ENCODE measurements around the gene SIK3.
"Not testable (repeated sequence)": the region's sequence is repeated elsewhere in the genome, so short reads cannot be mapped to it uniquely, and the experiment has no call there.

The SIK3 gene

GRCh38 chr11:117143871-117144476 is 45.7 kb upstream of the SIK3 start, which contains the start of gene PAFAH1B2:
TSS of gene PAFAH1B2 (plus strand) at chr11:117144287. CDS start at chr11:117152448, 8,161 bp downstream.
- Histone ChIP-seq H3K9ac (peak within 1 kb of the TSS; percentile 66; the same call in 1 of the 2 replicates), H3K4me3 (IDR thresholded peaks at IDR 0.05; ENCODE audit: insufficient read depth, low read depth, low read length) (no peak within 1 kb of the TSS), H3K79me2 (ENCODE audit: insufficient read depth, low read depth) (peaks cover 43% of the 10 kb centered on the region), H3K4me2 (peak within 1 kb of the TSS; percentile 80), H4K20me1 (ENCODE audit: insufficient read depth) (no peaks in the 10 kb centered on the region; the same call in 1 of the 2 replicates), H3K36me3 (ENCODE audit: insufficient read depth) (no peaks in the 10 kb centered on the region), H2AFZ (ENCODE audit: low read depth) (peak within 1 kb of the TSS; percentile 99), H3K27me3 (ENCODE audit: insufficient read depth, low read depth) (no peaks in the 10 kb centered on the region), H3K4me1 (ENCODE audit: low read depth, poor library complexity, severe bottlenecking) (peaks cover 23% of the 10 kb centered on the region), H3K27ac (peak within 1 kb of the TSS; percentile 45; the same call in 1 of the 2 replicates)
- no peak for TF ChIP-seq CTCF (conservative IDR thresholded peaks at IDR 0.05; ENCODE audit: low read depth, low read length)

GRCh38 chr11:117143390-117143789 is 45.2 kb upstream of the SIK3 start:
- H3K36me3 ChIP-seq (ENCODE audit: insufficient read depth): no peaks in the 10 kb centered on the region
- peak overlapping the region; percentile 66; the same call in 1 of the 2 replicates for H3K9ac ChIP-seq
- peaks cover 38% of the 10 kb centered on the region for H3K79me2 ChIP-seq (ENCODE audit: insufficient read depth, low read depth)
- peak overlapping the region; percentile 99 for H2AFZ ChIP-seq (ENCODE audit: low read depth)
- peaks cover 21% of the 10 kb centered on the region for H3K4me1 ChIP-seq (ENCODE audit: low read depth, poor library complexity, severe bottlenecking)
- H3K4me2 ChIP-seq: peak overlapping the region; percentile 78
- H4K20me1 ChIP-seq (ENCODE audit: insufficient read depth): no peaks in the 10 kb centered on the region; the same call in 1 of the 2 replicates
- no peak overlapping the region for H3K27ac ChIP-seq
- TF ChIP-seq CTCF (conservative IDR thresholded peaks at IDR 0.05; ENCODE audit: low read depth, low read length): no peak
- no peaks in the 10 kb centered on the region for H3K27me3 ChIP-seq (ENCODE audit: insufficient read depth, low read depth)
- no peak overlapping the region for H3K4me3 ChIP-seq (IDR thresholded peaks at IDR 0.05; ENCODE audit: insufficient read depth, low read depth, low read length)

GRCh38 chr11:117137223-117138086 is 39.2 kb upstream of the SIK3 start:
- not testable (repeated sequence) for H2AFZ ChIP-seq (ENCODE audit: low read depth); H3K4me2 ChIP-seq; H4K20me1 ChIP-seq (ENCODE audit: insufficient read depth); H3K27me3 ChIP-seq (ENCODE audit: insufficient read depth, low read depth); H3K9ac ChIP-seq; H3K36me3 ChIP-seq (ENCODE audit: insufficient read depth); H3K4me1 ChIP-seq (ENCODE audit: low read depth, poor library complexity, severe bottlenecking); H3K79me2 ChIP-seq (ENCODE audit: insufficient read depth, low read depth); H3K4me3 ChIP-seq (IDR thresholded peaks at IDR 0.05; ENCODE audit: insufficient read depth, low read depth, low read length); H3K27ac ChIP-seq

- not testable (repeated sequence) for H3K4me1 ChIP-seq (ENCODE audit: low read depth, poor library complexity, severe bottlenecking); H3K79me2 ChIP-seq (ENCODE audit: insufficient read depth, low read depth); H3K9ac ChIP-seq; H3K36me3 ChIP-seq (ENCODE audit: insufficient read depth); H3K4me3 ChIP-seq (IDR thresholded peaks at IDR 0.05; ENCODE audit: insufficient read depth, low read depth, low read length); H4K20me1 ChIP-seq (ENCODE audit: insufficient read depth); H3K27me3 ChIP-seq (ENCODE audit: insufficient read depth, low read depth); H2AFZ ChIP-seq (ENCODE audit: low read depth); H3K4me2 ChIP-seq; H3K27ac ChIP-seq
These were observed 36.8 kb upstream of the SIK3 start for GRCh38 chr11:117134979-117135378.

GRCh38 chr11:117134431-117134830 is 36.2 kb upstream of the SIK3 start:
- Histone ChIP-seq H2AFZ (ENCODE audit: low read depth) (no peak overlapping the region), H3K79me2 (ENCODE audit: insufficient read depth, low read depth) (no peaks in the 10 kb centered on the region), H3K4me1 (ENCODE audit: low read depth, poor library complexity, severe bottlenecking) (no peaks in the 10 kb centered on the region), H4K20me1 (ENCODE audit: insufficient read depth) (no peaks in the 10 kb centered on the region), H3K9ac (no peak overlapping the region), H3K27ac (no peak overlapping the region), H3K4me3 (IDR thresholded peaks at IDR 0.05; ENCODE audit: insufficient read depth, low read depth, low read length) (no peak overlapping the region), H3K36me3 (ENCODE audit: insufficient read depth) (no peaks in the 10 kb centered on the region), H3K27me3 (ENCODE audit: insufficient read depth, low read depth) (no peaks in the 10 kb centered on the region), H3K4me2 (no peak overlapping the region)
- TF ChIP-seq CTCF (conservative IDR thresholded peaks at IDR 0.05; ENCODE audit: low read depth, low read length): no peak
